ENCODE results near the gene CDK6. TPM values are rescaled to one million over a fixed set of nuclear protein-coding genes. Genes with fewer than 3 reads are reported as not detected.

The CDK6 gene
- polyA plus RNA-seq, 1 donor: 48.9 TPM

GRCh38 chr7:92681633-92682032 lies 154.7 kb downstream of the CDK6 start:
- DNase-seq: no peak

DNA sequence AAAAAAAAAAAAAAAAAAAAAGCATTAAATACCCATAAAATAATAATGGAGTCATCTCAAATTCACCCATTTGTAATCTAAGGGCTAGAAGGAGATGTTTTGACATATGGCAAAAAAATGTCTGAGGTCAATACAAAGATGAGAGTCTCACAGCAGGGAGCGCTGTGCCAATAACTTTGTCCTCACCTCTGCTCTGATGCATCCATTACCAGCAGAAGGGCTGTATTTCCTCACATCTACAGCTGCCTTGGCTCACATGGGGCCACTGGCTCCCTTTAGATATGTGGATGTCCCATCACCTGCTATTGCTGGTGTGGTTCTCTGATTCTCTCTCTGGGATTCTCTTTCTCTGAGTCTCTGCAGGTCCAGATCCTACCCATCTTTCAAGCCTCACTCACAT lies 155.9 kb downstream of the CDK6 start:
- DNase-seq: no peak

- no peak for DNase-seq
Observed at GRCh38 chr7:92678291-92678920, 158.0 kb downstream of the CDK6 start.

DNA sequence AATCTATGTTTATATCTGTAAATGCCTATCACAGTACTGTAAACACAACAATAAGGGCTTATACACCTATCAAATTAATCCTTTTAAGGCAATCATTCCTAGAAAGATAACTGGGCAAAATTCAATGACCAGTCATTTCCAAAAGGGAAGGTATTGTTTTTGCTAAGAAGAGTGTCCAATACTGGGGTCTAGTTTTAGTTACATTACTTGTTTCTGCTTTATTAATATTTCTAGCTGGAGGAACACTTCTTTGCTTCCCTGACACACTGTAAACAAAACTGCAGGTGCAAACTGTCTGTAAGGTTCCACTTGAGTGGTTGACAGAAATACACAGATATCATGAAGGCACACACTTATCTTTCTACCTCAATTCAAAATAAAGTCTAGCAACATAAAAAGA lies 162.0 kb downstream of the CDK6 start:
- no peak for DNase-seq

- DNase-seq: no peak
Observed at GRCh38 chr7:92671505-92672169, 164.7 kb downstream of the CDK6 start.

- DNase-seq: no peak
Observed at GRCh38 chr7:92670204-92670851, 166.0 kb downstream of the CDK6 start.

GRCh38 chr7:92669616-92670165 lies 166.7 kb downstream of the CDK6 start:
- DNase-seq: no peak

DNA sequence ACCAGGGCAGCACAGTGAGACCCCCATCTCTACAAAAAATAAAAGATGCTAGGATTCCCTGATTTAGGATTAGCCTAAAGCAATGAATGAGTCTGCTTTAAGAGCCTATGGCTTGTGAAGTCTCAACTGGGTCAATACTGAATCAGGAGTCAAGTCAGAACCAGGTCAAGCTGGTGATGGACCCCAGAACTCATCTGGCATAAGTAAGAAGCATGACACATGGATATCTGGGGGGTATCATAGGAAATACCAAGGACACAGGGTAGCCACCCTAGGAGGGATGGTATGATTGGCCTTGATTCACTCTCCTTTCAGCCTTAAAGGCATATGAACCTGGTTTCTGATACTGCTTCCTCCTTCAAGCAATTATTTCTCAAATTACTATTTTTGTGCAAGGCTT lies 167.8 kb downstream of the CDK6 start:
- DNase-seq: no peak

DNA sequence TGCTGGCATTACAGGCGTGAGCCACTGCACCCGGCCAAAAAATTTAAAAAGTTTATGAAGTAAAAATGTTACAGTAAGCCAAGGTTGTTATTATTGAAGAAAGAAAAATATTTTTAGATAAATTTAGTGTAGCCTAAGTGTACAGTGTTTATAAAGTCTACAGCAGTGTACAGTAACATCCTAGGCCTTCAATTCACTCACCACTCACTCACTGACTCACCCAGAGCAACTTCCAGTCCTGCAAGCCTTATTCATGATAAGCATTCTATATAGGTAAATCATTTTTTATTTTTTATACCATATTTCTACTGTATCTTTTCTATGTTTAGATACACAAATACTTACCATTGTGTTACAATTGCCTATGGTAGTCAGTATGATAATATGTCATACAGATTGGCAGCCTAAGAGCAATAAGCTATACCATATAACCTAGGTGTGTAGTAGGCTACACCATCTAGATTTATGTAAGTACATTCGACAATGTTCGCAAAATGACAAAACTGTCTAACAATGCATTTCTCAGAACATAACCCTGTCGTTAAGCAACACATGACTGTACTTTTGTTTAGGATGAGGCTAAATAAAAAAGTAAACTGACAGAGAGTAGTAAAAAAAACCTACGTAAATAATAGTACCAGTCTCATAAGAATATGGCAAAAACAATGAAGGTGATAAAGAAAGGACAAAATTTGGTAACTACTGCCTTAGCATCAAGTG lies 168.4 kb downstream of the CDK6 start:
- no peak for DNase-seq

DNA sequence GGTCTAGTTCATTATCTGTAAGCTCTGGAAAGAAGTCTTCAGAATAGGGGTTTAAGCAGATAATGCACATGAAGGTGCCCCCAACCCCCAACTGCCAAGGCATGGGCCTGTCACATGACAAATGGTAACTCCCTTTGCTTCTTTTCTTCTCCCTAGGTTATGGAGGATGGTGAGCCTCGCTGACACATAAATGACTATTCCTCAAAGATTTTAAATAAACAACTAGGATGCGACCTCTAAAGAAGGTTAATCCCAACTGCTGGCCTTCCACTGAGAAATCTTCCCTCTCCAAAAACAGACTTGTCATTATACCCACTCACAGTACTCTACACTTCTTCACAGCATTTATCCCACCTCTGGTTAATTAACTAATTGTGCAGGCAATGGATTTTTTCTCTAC lies 170.4 kb downstream of the CDK6 start:
- no peak for DNase-seq

DNA sequence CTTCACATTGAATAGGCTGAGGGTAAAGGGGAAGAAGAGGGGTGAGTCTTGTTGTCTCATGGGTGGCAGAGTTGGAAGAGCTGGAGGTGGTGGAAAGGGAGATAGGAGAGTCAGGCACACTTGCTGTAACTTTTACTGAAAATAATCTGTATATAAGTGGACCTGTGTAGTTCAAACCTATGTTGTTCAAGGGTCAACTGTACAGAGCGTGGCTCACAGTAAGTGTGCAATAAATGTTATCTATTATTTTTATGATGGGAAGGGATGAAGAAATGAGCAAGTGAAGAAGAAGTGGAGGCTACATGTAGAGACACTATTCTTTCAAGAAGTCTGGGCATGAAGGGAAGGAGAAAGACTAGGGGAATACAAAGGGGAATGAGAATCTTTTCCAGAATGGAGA lies 174.7 kb downstream of the CDK6 start:
- no peak for DNase-seq

- no peak for DNase-seq
Observed at GRCh38 chr7:92658671-92659070, 177.7 kb downstream of the CDK6 start.

GRCh38 chr7:92657391-92657790 lies 179.0 kb downstream of the CDK6 start:
- DNase-seq: no peak

GRCh38 chr7:92656121-92656520 lies 180.3 kb downstream of the CDK6 start:
- DNase-seq: no peak

- DNase-seq: no peak
Observed at GRCh38 chr7:92655346-92655884, 181.0 kb downstream of the CDK6 start.

DNA sequence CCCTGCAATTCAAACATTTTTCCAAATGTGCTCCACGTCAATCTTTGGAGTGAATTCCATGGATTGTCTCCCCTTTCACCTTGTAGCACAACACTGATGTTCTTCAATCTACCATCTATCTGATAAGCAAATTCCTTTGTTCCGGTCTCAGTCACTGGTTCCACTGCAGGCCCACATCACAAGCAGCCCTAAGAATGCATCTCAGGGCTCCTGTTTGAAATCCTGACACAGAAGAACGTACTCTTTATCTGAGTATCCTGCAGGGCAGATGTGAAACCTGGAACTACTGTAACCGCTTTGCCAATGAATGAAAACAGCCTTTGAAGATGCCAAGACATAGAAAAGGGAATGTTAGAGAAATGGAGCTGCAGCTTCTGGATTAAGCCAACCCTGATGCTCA lies 183.2 kb downstream of the CDK6 start:
- DNase-seq: no peak

DNA sequence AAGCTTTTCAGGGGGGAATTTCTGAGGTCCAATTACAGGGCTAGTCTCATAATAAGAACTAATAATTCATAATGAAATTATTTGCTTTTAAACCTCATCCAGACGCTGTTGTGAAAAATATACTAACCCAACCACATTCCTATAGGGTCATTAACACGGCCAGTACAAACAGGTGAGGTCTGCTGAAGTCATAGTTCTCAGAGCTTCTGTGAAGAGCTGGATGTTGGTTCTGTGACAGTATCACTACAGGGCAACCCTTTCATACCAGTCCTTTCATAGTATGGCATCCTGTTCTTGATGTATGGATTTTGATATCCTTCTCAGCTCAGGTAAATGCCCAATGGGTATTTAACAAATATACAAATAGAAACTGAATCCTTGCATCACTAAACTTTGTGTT lies 183.8 kb downstream of the CDK6 start:
- no peak for DNase-seq

GRCh38 chr7:92650391-92650790 lies 186.0 kb downstream of the CDK6 start:
- DNase-seq: no peak

GRCh38 chr7:92648067-92648466 lies 188.3 kb downstream of the CDK6 start:
- no peak for DNase-seq

DNA sequence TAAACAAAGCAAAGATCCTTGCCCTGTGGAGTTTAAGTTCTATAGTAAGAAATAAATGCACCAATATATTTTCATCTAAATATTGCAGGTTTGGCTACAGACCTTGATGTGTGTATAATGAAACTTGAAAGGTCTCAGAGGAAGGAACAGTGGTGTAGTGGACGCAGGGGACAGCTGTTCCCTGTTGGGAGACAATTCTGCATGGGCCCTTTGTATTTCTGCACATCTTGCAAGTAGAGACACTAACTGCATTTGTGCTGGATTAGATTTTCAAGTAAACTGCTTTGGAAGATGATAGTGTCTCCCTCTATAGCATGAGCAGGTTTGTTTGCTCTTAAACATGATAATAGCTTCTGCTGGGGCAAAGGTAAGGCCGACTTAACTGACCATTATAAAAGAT lies 188.7 kb downstream of the CDK6 start:
- no peak for DNase-seq

DNA sequence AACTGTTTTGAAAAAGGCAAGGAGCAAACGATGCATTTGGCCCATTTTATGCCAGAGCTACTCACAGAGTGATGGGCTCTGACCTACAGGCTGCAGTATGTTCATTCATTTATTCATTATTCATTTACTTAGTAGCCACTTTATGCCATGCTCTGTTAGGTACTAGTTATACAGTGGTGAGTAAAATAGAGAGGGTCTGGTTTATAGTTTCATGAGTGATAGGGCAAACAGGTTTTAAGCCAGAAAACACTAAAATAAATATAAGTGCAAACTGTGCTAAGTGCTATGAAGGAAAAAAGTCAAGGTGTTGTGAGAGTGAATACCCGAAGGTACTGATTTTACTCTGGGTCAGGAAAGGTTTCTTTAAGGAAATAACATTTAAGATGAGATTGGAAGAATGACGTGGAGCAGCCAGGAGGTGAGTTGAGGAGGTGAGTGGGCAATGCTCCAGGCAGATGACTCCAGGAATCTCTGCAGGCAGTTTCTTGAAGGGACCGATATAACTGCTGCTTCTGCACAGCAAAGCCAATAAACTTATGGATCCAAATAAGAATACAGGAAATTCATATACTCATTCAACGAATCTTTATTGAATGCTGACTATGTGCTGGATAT lies 189.3 kb downstream of the CDK6 start:
- DNase-seq: no peak

Data from left kidney (tissue), 2 donors.